Stimulated activated CD4-positive, alpha-beta T cell treated with anti-CD3 and anti-CD28 coated beads, Interleukin-2, amount 100 ng/mL, for 48 hours (primary cell): ENCODE data around the gene AUP1.

Experiments used
- DNase-seq, 2 donors: peaks; one replicate each; pipeline ENCODE4 v3.0.0-alpha.2; 2020

AUP1 gene

GRCh38 chr2:74535440-74535965, 6.0 kb upstream of the AUP1 start:
- no peak for DNase-seq

GRCh38 chr2:74534411-74534810, 4.9 kb upstream of the AUP1 start:
- DNase-seq = no peak

GRCh38 chr2:74533464-74533863, 4.0 kb upstream of the AUP1 start:
- no peak for DNase-seq

- DNase-seq = no peak
Observed at GRCh38 chr2:74532222-74532621, 2.7 kb upstream of the AUP1 start.

- DNase-seq = no peak
Observed at GRCh38 chr2:74531666-74532065, 2.2 kb upstream of the AUP1 start.

GRCh38 chr2:74530239-74531187, 1.0 kb upstream of the AUP1 start:
- peak in 1 of 2 donors; percentile 33 for DNase-seq

GRCh38 chr2:74528600-74529356, 728 bp downstream of the AUP1 start:
- DNase-seq = no peak

- no peak for DNase-seq
Observed at GRCh38 chr2:74527741-74528140, 1.8 kb downstream of the AUP1 start.

- no peak for DNase-seq
Observed at GRCh38 chr2:74526649-74527230, 2.8 kb downstream of the AUP1 start.

GRCh38 chr2:74525717-74526648, 3.5 kb downstream of the AUP1 start, which contains the start of gene DQX1:
TSS of gene DQX1 (minus strand) at chr2:74526231. CDS start at chr2:74525729, 502 bp downstream.
- no peak for DNase-seq

GRCh38 chr2:74524955-74525716, 4.4 kb downstream of the AUP1 start:
- DNase-seq = no peak

GRCh38 chr2:74524005-74524404, 5.5 kb downstream of the AUP1 start:
- DNase-seq = no peak

- no peak for DNase-seq
Observed at GRCh38 chr2:74522516-74522915, 7.0 kb downstream of the AUP1 start.

GRCh38 chr2:74516650-74517049, 12.9 kb downstream of the AUP1 start:
- no peak for DNase-seq

- peak; percentile 62 to 67 for DNase-seq
Observed at GRCh38 chr2:74515981-74516633, 13.4 kb downstream of the AUP1 start.

- no peak for DNase-seq
Observed at GRCh38 chr2:74515271-74515980, 14.1 kb downstream of the AUP1 start.

GRCh38 chr2:74514368-74515270, 14.9 kb downstream of the AUP1 start, which contains the start of gene TLX2:
TSS of gene TLX2 (plus strand) at chr2:74514450. CDS start at chr2:74514807, 357 bp downstream.
- DNase-seq = no peak

- no peak for DNase-seq
Observed at GRCh38 chr2:74513605-74514367, 15.7 kb downstream of the AUP1 start.
